ENCODE measurements around the gene TSEN2.

TSEN2 gene

GRCh38 chr3:12460127-12460526 lies 24.2 kb upstream of the TSEN2 start:
- in situ Hi-C loops (cut with HindIII; ENCODE audit: low sequenced_read_pairs), result no loop called here
- TF ChIP-seq CTCF (IDR thresholded peaks at IDR 0.05; ENCODE audit: low read depth, low read length), result no peak

GRCh38 chr3:12461097-12461649 lies 23.1 kb upstream of the TSEN2 start:
- no peak for DNase-seq (ENCODE audit: low read depth, low spot score)
- in situ Hi-C loops (cut with HindIII; ENCODE audit: low sequenced_read_pairs), result no loop called here
- H3K4me3 ChIP-seq (ENCODE audit: low read depth, low read length), result no peak overlapping the region
- no peak for TF ChIP-seq CTCF (IDR thresholded peaks at IDR 0.05; ENCODE audit: low read depth, low read length)

More at GRCh38 chr3:12460127-12460526, 24.2 kb upstream of the TSEN2 start:
- DNase-seq (ENCODE audit: low read depth, low spot score), result no peak
- no peak overlapping the region for H3K4me3 ChIP-seq (ENCODE audit: low read depth, low read length)

GRCh38 chr3:12462159-12462947 lies 21.9 kb upstream of the TSEN2 start:
- no peak for DNase-seq (ENCODE audit: low read depth, low spot score)
- no peak overlapping the region for H3K4me3 ChIP-seq (ENCODE audit: low read depth, low read length)
- TF ChIP-seq CTCF (IDR thresholded peaks at IDR 0.05; ENCODE audit: low read depth, low read length), result no peak
- in situ Hi-C loops (cut with HindIII; ENCODE audit: low sequenced_read_pairs), result no loop called here

GRCh38 chr3:12463686-12464085 lies 20.6 kb upstream of the TSEN2 start:
- in situ Hi-C loops (cut with HindIII; ENCODE audit: low sequenced_read_pairs), result no loop called here
- TF ChIP-seq CTCF (IDR thresholded peaks at IDR 0.05; ENCODE audit: low read depth, low read length), result no peak
- no peak for DNase-seq (ENCODE audit: low read depth, low spot score)
- no peak overlapping the region for H3K4me3 ChIP-seq (ENCODE audit: low read depth, low read length)

GRCh38 chr3:12464181-12464580 lies 20.1 kb upstream of the TSEN2 start:
- TF ChIP-seq CTCF (IDR thresholded peaks at IDR 0.05; ENCODE audit: low read depth, low read length), result no peak
- H3K4me3 ChIP-seq (ENCODE audit: low read depth, low read length), result no peak overlapping the region
- in situ Hi-C loops (cut with HindIII; ENCODE audit: low sequenced_read_pairs), result no loop called here
- no peak for DNase-seq (ENCODE audit: low read depth, low spot score)

GRCh38 chr3:12465151-12465835 lies 19.0 kb upstream of the TSEN2 start:
- no peak overlapping the region for H3K4me3 ChIP-seq (ENCODE audit: low read depth, low read length)
- DNase-seq (ENCODE audit: low read depth, low spot score), result no peak
- in situ Hi-C loops (cut with HindIII; ENCODE audit: low sequenced_read_pairs), result no loop called here
- TF ChIP-seq CTCF (IDR thresholded peaks at IDR 0.05; ENCODE audit: low read depth, low read length), result no peak

Measured in astrocyte of the spinal cord (primary cell).